A549 (cell line): ENCODE measurements around the gene TMEM144. TPM values are rescaled to one million over a fixed set of nuclear protein-coding genes. Genes with fewer than 3 reads are reported as not detected.

Experiments used
- ATAC-seq, 2 experiments: fragments of 200-7000 bp in 1 of 2; fragments of >200 bp in 1 of 2; cut with Nextera tagmentation in 1 of 2; cut with Tn5 transposase in 1 of 2; 3 replicates each; pipeline versions ENCODE4 v1.8.0 to v1.9.1; 2018 to 2020; ENCODE audit warnings: mild to moderate bottlenecking in 1 of 2, moderate library complexity in 1 of 2
- CTCF ChIA-PET: fragments of 300-600 bp; sonication (Branson Sonifier 250); formaldehyde crosslinking; extraction: SDS; loops from one replicate; lab custom pipeline; 2021; ENCODE audit warnings: antibody characterized with exemption, inconsistent platforms; lab: Yijun Ruan, JAX
- POLR2A ChIA-PET: fragments of 350-600 bp; formaldehyde crosslinking; extraction: SDS; loops from one replicate; lab custom pipeline; 2021; ENCODE audit warnings: antibody characterized with exemption, inconsistent platforms; lab: Yijun Ruan, JAX
- DNase-seq, 2 experiments: peaks; one replicate each; pipeline versions ENCODE4 v3.0.0 to v3.0.0-alpha.2; 2011 to 2016; ENCODE audit warnings: low read depth in 1 of 2, low spot score in 1 of 2
- FAIRE-seq: peaks from 2 replicates; lab custom pipeline; 2011; peaks lifted over from hg19 to GRCh38; lab: Jason Lieb, UNC
- H3K27ac ChIP-seq, 2 experiments: fragments of >200 bp; sonication (Bioruptor Twin); formaldehyde crosslinking; 3 replicates each; pipeline ENCODE4 v1.5.1; 2016 to 2017
- H3K4me1 ChIP-seq: fragments of >200 bp; sonication (Bioruptor Twin); formaldehyde crosslinking; 3 replicates; pipeline ENCODE4 v1.6.1; 2016
- H3K4me2 ChIP-seq: fragments of >200 bp; sonication (Bioruptor Twin); formaldehyde crosslinking; 3 replicates; pipeline ENCODE4 v1.6.1; 2016
- H3K4me3 ChIP-seq: fragments of >200 bp; sonication (Bioruptor Twin); formaldehyde crosslinking; 3 replicates; pipeline ENCODE4 v1.5.1; 2016
- H3K9me3 ChIP-seq: fragments of >200 bp; sonication (Bioruptor Twin); formaldehyde crosslinking; 3 replicates; pipeline ENCODE4 v1.6.1; 2016
- CBX8 ChIP-seq: fragments of 200-600 bp; sonication (generic); IDR thresholded peaks from 2 replicates; pipeline ENCODE4 v1.6.1; 2016
- EHF ChIP-seq: fragments of 250-450 bp; sonication (Bioruptor Pico); IDR thresholded peaks from 2 replicates; pipeline ENCODE4 v1.5.0; 2020; ENCODE audit warnings: mild to moderate bottlenecking
- ELK1 ChIP-seq: fragments of 150-350 bp; IDR thresholded peaks from 2 replicates; pipeline ENCODE4 v1.6.1; 2014; ENCODE audit warnings: low read depth, mild to moderate bottlenecking, low read length
- EP300 ChIP-seq, 2 experiments: fragments of >200 bp; sonication (Bioruptor Twin); formaldehyde crosslinking; IDR thresholded peaks; 2 replicates in 1 of 2; 3 replicates in 1 of 2; pipeline ENCODE4 v1.6.1; 2016 to 2017
- ESRRA ChIP-seq: fragments of 150-350 bp; IDR thresholded peaks from 2 replicates; pipeline ENCODE4 v1.6.1; 2014; ENCODE audit warnings: mild to moderate bottlenecking, low read length, borderline replicate concordance
- FOSL2 ChIP-seq, 2 experiments: fragments of 450-650 bp in 1 of 2; fragments of >200 bp in 1 of 2; sonication (Bioruptor Twin) in 1 of 2; formaldehyde crosslinking; IDR thresholded peaks; 2 replicates each; pipeline versions ENCODE4 v1.5.0 to v1.6.1; 2016 to 2020; ENCODE audit warnings: mild to moderate bottlenecking in 1 of 2, moderate library complexity in 1 of 2
- FOXS1 ChIP-seq: fragments of 250-450 bp; sonication (Bioruptor Pico); IDR thresholded peaks from 2 replicates; pipeline ENCODE4 v1.5.0; 2020; ENCODE audit warnings: mild to moderate bottlenecking, moderate library complexity
- HDAC2 ChIP-seq: fragments of 200-600 bp; sonication (generic); IDR thresholded peaks from 2 replicates; pipeline ENCODE4 v1.6.1; 2016
- HEYL ChIP-seq: fragments of 250-450 bp; sonication (Bioruptor Pico); IDR thresholded peaks from 2 replicates; pipeline ENCODE4 v1.8.0; 2021; ENCODE audit warnings: mild to moderate bottlenecking, moderate library complexity
- HOXA7 ChIP-seq: fragments of 250-450 bp; sonication (Bioruptor Pico); IDR thresholded peaks from 2 replicates; pipeline ENCODE4 v1.5.0; 2020; ENCODE audit warnings: mild to moderate bottlenecking, moderate library complexity
- HOXB5 ChIP-seq: fragments of 250-450 bp; sonication (Bioruptor Pico); IDR thresholded peaks from 2 replicates; pipeline ENCODE4 v1.5.0; 2020; ENCODE audit warnings: mild to moderate bottlenecking, moderate library complexity
- JUN ChIP-seq, 2 experiments: fragments of >200 bp; sonication (Bioruptor Twin); formaldehyde crosslinking; IDR thresholded peaks; 2 replicates in 1 of 2; 3 replicates in 1 of 2; pipeline ENCODE4 v1.6.1; 2016 to 2017
- JUNB ChIP-seq: fragments of >200 bp; sonication (Bioruptor Twin); formaldehyde crosslinking; IDR thresholded peaks from 2 replicates; pipeline ENCODE4 v1.6.1; 2016
- KDM1A ChIP-seq: fragments of 200-600 bp; sonication (generic); IDR thresholded peaks from 2 replicates; pipeline ENCODE4 v1.6.1; 2016; ENCODE audit warnings: low read depth, mild to moderate bottlenecking
- NFE2L2 ChIP-seq: fragments of 150-350 bp; conservative IDR thresholded peaks from 2 replicates; pipeline ENCODE4 v1.6.1; 2014; ENCODE audit warnings: low read length
- POLR2A ChIP-seq: IDR thresholded peaks from 2 replicates; pipeline ENCODE4 v1.6.1; 2012; ENCODE audit warnings: mild to moderate bottlenecking, low read length
- RCOR1 ChIP-seq: fragments of 150-350 bp; IDR thresholded peaks from 2 replicates; pipeline ENCODE4 v1.6.1; 2014; ENCODE audit warnings: antibody characterized with exemption, low read length, low read depth
- SREBF2 ChIP-seq: fragments of 450-650 bp; IDR thresholded peaks from 2 replicates; pipeline ENCODE4 v1.6.1; 2014; ENCODE audit warnings: mild to moderate bottlenecking, moderate library complexity
- ZFP36 ChIP-seq: fragments of 450-650 bp; IDR thresholded peaks from 2 replicates; pipeline ENCODE4 v1.6.1; 2014; ENCODE audit warnings: borderline replicate concordance; ENCODE audit not compliant: partially characterized antibody
- ZNF302 ChIP-seq: fragments of 250-450 bp; sonication (Bioruptor Pico); IDR thresholded peaks from 2 replicates; pipeline ENCODE4 v1.9.0; 2021; ENCODE audit warnings: inconsistent platforms, mild to moderate bottlenecking, moderate library complexity
- ZSCAN20 ChIP-seq: fragments of 250-450 bp; sonication (Bioruptor Pico); IDR thresholded peaks from 2 replicates; pipeline ENCODE4 v1.8.0; 2022; ENCODE audit warnings: mild to moderate bottlenecking, moderate library complexity
- WGBS: methylation state at CpG from one replicate; pipeline ENCODE4 v1.1.6; 2017; ENCODE audit errors: missing lambda C conversion rate; 5-methylcytosine and 5-hydroxymethylcytosine counted together
- polyA plus RNA-seq, 4 experiments: library from polyadenylated mRNA; depleted of rRNA in 3 of 4; stranded (reverse); fragments of >200 nt; fragmentation: RNase III in 1 of 4; extraction: RNeasy Plus Mini Kit Qiagen cat#74134 plus additional on column Dnase treatment in 1 of 4; gene quantifications; 2 replicates in 3 of 4; 3 replicates in 1 of 4; pipeline ENCODE4 v1.2.3, GENCODE V29; 2011 to 2017
- TF ChIP-seq, protein P1 (sequence below): fragments of 450-650 bp; IDR thresholded peaks from 2 replicates; pipeline ENCODE4 v1.6.1; 2014; ENCODE audit warnings: antibody characterized with exemption
- TF ChIP-seq, protein P2 (sequence below): fragments of >200 bp; sonication (Bioruptor Twin); formaldehyde crosslinking; IDR thresholded peaks from 3 replicates; pipeline ENCODE4 v1.5.1; 2016
- TF ChIP-seq, protein P3 (sequence below): fragments of 200-600 bp; sonication (generic); IDR thresholded peaks from 2 replicates; pipeline ENCODE4 v1.6.1; 2016; ENCODE audit warnings: antibody characterized with exemption, mild to moderate bottlenecking, moderate library complexity

Gene TMEM144
- polyA plus RNA-seq, 2 of the 4 experiments (the other 2 are of a cell fraction), result 5.3 to 10.2 TPM

DNA sequence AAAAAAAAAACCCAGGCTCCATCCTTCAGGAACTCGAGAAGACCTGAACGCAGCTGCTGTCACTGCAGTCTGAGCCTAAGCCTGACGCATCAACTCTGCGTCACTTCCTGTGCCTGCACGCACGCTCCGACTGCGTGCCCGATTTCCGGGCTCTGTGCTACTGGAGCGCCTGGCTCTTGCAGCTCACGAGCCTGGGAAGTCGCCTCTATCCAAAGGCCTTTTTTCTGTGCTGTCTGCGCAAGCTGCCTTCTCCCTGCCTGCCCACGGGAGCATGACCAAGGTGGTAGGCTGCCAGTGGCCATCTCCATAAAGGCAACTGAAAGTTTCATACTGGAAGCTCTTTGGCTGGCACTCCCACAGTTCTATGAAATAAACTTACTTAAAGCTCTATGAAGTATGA is 27.6 kb upstream of the TMEM144 start:
- WGBS, result 89% methylated on average over 13 of the region's 15 CpGs
- Histone ChIP-seq H3K4me1 (no peaks in the 10 kb centered on the region), H3K4me3 (no peak overlapping the region), H3K9me3 (no peaks in the 10 kb centered on the region), H3K27ac (no peak overlapping the region), H3K4me2 (no peak overlapping the region)
- no peak for FAIRE-seq
- ChIA-PET CTCF (interaction anchor here (0.9 to 2.4 kb wide), 3 partner anchors 11 to 1282 kb away, joined by 4 to 8 read pairs (median 4); no protein-coding TSS in a partner anchor), POLR2A (no interaction called here)
- DNase-seq, result no peak
- ATAC-seq, result no peak
- TF ChIP-seq HOXA7 (CRISPR knock-in tag) (no peak), EHF (CRISPR knock-in tag) (no peak), KDM1A (no peak), RCOR1 (no peak), HEYL (CRISPR knock-in tag) (no peak), CBX8 (no peak), HOXB5 (no peak), EP300 (IDR thresholded peaks at IDR 0.05) (no peak), FOSL2 (IDR thresholded peaks at IDR 0.05) (no peak), FOSL2 (CRISPR knock-in tag; IDR thresholded peaks at IDR 0.05) (no peak), ESRRA (no peak), ZFP36 (no peak), ELK1 (no peak)
- TF ChIP-seq, protein P1, sequence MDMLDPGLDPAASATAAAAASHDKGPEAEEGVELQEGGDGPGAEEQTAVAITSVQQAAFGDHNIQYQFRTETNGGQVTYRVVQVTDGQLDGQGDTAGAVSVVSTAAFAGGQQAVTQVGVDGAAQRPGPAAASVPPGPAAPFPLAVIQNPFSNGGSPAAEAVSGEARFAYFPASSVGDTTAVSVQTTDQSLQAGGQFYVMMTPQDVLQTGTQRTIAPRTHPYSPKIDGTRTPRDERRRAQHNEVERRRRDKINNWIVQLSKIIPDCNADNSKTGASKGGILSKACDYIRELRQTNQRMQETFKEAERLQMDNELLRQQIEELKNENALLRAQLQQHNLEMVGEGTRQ, result no peak
- TF ChIP-seq, protein P2, sequence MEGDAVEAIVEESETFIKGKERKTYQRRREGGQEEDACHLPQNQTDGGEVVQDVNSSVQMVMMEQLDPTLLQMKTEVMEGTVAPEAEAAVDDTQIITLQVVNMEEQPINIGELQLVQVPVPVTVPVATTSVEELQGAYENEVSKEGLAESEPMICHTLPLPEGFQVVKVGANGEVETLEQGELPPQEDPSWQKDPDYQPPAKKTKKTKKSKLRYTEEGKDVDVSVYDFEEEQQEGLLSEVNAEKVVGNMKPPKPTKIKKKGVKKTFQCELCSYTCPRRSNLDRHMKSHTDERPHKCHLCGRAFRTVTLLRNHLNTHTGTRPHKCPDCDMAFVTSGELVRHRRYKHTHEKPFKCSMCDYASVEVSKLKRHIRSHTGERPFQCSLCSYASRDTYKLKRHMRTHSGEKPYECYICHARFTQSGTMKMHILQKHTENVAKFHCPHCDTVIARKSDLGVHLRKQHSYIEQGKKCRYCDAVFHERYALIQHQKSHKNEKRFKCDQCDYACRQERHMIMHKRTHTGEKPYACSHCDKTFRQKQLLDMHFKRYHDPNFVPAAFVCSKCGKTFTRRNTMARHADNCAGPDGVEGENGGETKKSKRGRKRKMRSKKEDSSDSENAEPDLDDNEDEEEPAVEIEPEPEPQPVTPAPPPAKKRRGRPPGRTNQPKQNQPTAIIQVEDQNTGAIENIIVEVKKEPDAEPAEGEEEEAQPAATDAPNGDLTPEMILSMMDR, result no peak
- TF ChIP-seq, protein P3, sequence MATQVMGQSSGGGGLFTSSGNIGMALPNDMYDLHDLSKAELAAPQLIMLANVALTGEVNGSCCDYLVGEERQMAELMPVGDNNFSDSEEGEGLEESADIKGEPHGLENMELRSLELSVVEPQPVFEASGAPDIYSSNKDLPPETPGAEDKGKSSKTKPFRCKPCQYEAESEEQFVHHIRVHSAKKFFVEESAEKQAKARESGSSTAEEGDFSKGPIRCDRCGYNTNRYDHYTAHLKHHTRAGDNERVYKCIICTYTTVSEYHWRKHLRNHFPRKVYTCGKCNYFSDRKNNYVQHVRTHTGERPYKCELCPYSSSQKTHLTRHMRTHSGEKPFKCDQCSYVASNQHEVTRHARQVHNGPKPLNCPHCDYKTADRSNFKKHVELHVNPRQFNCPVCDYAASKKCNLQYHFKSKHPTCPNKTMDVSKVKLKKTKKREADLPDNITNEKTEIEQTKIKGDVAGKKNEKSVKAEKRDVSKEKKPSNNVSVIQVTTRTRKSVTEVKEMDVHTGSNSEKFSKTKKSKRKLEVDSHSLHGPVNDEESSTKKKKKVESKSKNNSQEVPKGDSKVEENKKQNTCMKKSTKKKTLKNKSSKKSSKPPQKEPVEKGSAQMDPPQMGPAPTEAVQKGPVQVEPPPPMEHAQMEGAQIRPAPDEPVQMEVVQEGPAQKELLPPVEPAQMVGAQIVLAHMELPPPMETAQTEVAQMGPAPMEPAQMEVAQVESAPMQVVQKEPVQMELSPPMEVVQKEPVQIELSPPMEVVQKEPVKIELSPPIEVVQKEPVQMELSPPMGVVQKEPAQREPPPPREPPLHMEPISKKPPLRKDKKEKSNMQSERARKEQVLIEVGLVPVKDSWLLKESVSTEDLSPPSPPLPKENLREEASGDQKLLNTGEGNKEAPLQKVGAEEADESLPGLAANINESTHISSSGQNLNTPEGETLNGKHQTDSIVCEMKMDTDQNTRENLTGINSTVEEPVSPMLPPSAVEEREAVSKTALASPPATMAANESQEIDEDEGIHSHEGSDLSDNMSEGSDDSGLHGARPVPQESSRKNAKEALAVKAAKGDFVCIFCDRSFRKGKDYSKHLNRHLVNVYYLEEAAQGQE, result no peak

- no peak overlapping the region for H3K27ac ChIP-seq
- ChIA-PET CTCF (interaction anchor here (0.5 to 1.7 kb wide), 4 partner anchors 9 to 207 kb away, joined by 3 to 6 read pairs (median 4); no protein-coding TSS in a partner anchor), POLR2A (interaction anchor here (1.2 kb wide), 1 partner anchor 24 kb away, joined by 4 read pairs; no protein-coding TSS in a partner anchor)
- TF ChIP-seq ESRRA (no peak), RCOR1 (no peak), POLR2A (no peak), HDAC2 (no peak), JUNB (no peak), KDM1A (no peak), CBX8 (no peak), SREBF2 (no peak), JUN (IDR thresholded peaks at IDR 0.05) (no peak), NFE2L2 (no peak), HEYL (CRISPR knock-in tag) (no peak), ZSCAN20 (CRISPR knock-in tag) (no peak), ZNF302 (CRISPR knock-in tag) (no peak), ZFP36 (no peak), FOXS1 (CRISPR knock-in tag) (no peak)
- TF ChIP-seq, protein P2, result no peak
- 20% methylated on average over 2 of the region's 2 CpGs for WGBS
- H3K4me3 ChIP-seq, result no peak overlapping the region
- FAIRE-seq (no peak), DNase-seq (no peak), ATAC-seq (no peak)
- no peaks in the 10 kb centered on the region for H3K9me3 ChIP-seq
- H3K4me1 ChIP-seq, result no peaks in the 10 kb centered on the region
- H3K4me2 ChIP-seq, result no peak overlapping the region
Measured at GRCh38 chr4:158186815-158187214, 23.5 kb upstream of the TMEM144 start.
